Iris pigment epithelial cell (primary cell): ENCODE data around the gene FAAP24.
"Not testable (repeated sequence)": the region's sequence is repeated elsewhere in the genome, so short reads cannot be mapped to it uniquely, and the experiment has no call there.

Source experiments
- DNase-seq: peaks from one replicate; pipeline ENCODE4 v3.0.0-alpha.2; 2011; ENCODE audit warnings: low read depth

Gene FAAP24

DNA sequence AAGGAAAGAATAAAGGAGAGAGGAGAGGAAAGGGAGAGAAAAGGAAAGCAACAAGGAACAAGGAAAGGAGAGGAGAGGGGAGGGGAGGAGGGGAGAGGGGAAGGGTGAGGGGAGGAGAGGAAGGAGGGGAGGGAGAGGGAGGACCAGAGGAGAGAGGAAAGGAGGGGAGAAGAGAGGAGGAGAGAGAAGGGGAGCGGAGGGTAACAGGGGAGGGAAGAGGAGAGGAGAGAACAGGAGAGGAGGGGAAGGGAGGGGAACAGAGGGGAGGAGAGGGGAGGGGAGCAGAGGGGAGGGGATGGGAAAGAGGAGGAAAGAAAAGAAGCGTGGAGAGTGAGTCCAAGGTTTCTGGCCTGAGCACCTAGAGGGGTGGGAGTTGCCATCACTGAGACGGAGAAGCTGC lies 26.7 kb downstream of the FAAP24 start:
- no peak for DNase-seq

DNA sequence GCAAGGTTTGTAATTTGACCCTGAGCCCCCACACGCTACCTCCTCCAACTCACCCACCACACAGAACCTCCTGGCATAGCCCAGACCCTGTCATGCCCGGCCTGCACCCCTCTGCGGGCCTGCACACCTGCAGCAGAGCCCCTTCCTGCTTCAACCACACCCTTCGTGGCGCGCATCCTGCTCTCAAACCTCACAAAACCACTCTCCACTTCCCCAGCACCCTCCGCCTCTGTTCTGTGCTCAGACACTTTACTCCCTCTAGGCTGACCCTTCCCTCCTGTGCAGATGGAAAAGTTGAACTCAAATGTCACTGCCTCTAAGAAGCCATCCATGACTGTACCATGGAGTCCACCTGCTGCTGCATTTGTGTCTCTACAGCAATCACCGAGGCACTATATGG lies 28.5 kb downstream of the FAAP24 start:
- no peak for DNase-seq

GRCh38 chr19:33000910-33001309 lies 28.9 kb downstream of the FAAP24 start:
- DNase-seq: no peak

GRCh38 chr19:33002126-33002865 lies 30.3 kb downstream of the FAAP24 start:
- DNase-seq: not testable (repeated sequence)

DNA sequence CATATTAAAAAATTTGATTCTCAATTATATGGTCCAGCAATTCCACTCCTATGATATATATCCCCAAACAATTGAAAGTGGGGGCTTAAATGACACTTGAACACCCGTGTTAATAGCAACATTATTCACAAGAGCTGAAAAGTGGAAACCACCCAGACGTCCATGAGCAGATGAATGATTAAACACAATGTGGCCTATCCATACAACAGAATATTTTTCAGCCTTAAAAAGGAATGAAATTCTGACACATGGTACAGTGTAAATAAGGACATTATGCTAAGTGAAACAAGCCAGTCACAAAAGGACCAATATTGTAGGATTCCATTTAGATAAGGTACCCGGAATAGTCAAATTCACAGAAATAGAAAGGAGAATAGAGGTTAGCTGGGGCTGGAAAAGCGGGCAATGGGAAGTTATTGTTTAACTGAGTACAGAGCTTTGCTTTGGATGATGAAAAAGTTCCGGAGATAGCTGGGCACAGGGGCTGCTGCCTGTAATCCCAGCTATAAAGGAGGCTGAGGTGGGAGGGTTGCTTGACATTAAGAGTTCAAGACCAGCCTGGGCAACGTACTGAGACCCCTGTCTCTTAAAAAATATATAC lies 31.5 kb downstream of the FAAP24 start:
- not testable (repeated sequence) for DNase-seq

GRCh38 chr19:33005440-33005839 lies 33.4 kb downstream of the FAAP24 start:
- no peak for DNase-seq

GRCh38 chr19:33008738-33009137 lies 36.7 kb downstream of the FAAP24 start:
- DNase-seq: no peak

GRCh38 chr19:33010891-33011290 lies 38.8 kb downstream of the FAAP24 start:
- not testable (repeated sequence) for DNase-seq

DNA sequence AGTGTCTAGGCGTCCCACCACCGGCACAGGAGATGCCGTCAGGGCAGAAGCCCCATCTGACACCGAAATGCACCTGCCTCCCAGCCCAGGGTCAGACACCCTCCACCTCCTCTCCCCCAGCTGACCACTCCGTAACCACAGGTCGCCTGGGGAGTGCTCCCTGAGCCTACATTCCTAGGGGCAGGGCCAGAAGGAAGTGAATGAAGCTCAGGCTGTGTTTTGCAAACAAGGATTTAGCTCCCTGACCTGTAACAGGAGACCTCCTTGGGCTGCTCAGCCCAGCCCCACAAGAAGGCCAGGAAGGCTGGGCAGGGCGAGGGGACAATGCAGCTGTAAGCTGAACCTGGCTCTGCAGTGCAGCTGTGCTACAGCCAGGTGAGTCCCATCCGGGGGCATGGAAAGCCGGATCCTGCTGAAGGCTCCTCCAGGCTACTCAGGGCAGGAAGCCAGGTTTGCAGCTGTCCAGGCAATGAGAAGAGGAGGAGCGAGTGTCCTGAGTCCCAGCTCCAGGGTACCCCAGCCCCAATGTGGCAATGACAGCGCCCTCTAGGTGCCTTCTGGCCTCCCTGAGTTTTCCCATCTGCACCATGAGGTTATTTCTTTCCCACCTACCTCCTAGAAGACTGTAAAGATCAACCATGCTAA lies 50.6 kb downstream of the FAAP24 start:
- DNase-seq: peak; percentile 7

DNA sequence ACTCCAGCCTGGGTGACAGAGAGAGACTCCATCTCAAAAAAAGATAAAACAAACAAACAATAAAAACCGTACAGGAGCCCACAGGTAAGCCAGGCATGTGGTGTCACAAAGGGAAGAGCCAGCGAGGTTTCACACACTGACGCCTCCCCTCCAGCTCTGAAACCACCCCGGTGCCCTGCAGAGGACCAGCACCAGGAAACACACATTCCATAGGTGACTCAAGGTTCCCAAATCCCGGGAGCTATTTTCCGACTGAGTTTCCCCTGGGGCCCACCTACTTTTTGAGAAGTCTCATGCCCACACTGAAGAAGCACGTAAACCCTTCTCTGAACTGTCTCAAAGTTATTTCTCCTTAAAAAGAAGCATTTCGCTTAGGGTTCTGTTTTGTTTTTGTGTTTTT lies 52.4 kb downstream of the FAAP24 start:
- DNase-seq: no peak

GRCh38 chr19:33025468-33026238 lies 53.6 kb downstream of the FAAP24 start:
- not testable (repeated sequence) for DNase-seq

DNA sequence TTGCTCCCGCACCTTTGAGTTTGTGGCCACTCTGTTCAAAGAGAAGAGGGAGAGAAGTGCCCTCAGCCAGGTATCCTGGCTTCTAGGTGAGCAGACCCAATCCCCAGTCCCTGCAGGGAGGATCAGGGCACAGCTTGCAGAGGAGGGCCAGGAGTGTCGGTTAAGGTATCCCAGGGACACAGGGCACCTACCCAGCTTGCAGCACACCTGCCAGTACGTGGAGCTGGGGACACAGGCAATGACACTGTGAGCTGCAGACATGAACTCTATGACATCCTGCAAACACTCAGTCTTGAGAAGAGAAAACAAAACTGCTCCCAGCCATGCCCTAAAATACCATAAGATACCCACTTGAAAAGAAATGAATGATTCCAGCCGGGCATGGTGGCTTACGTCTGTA lies 54.6 kb downstream of the FAAP24 start:
- DNase-seq: not testable (repeated sequence)
